HG03039 (cell line): ENCODE data around the gene ITPR2.
"Not testable (repeated sequence)": the region's sequence is repeated elsewhere in the genome, so short reads cannot be mapped to it uniquely, and the experiment has no call there.

Experiments
- ATAC-seq: cut with Tn5 transposase; IDR thresholded peaks from one replicate; pipeline ENCODE4 v1.9.1; 2021; ENCODE audit warnings: mild to moderate bottlenecking, moderate library complexity; ENCODE audit not compliant: unreplicated experiment

ITPR2 gene

DNA sequence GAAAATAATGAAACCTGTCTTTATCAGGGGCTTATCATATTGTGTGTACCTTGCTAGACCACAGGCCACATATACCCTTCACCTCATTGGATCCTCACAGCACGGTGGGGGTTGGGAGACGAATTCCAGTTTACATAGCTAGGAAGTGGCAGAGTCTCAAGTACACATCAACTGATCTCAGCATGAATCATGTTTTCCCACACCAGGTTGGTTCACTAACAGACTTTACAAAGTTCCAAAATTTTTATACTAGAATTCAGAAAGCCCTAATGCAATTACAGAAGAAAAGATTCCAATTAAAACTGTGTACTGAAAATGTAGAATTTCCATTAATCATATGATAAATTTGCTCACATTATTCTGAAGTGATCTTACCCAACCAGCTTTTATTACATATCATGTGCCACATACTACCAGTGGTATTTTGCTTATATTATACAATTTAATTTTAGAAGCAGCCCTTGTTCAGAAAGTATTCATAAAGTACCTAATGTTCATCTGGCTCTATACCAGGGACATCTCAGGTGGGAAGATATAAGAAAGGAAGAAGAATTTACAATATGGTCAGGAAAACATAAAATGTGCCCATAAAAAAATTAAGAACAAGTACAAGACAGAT, 196.2 kb downstream of the ITPR2 start:
- ATAC-seq, result no peak

DNA sequence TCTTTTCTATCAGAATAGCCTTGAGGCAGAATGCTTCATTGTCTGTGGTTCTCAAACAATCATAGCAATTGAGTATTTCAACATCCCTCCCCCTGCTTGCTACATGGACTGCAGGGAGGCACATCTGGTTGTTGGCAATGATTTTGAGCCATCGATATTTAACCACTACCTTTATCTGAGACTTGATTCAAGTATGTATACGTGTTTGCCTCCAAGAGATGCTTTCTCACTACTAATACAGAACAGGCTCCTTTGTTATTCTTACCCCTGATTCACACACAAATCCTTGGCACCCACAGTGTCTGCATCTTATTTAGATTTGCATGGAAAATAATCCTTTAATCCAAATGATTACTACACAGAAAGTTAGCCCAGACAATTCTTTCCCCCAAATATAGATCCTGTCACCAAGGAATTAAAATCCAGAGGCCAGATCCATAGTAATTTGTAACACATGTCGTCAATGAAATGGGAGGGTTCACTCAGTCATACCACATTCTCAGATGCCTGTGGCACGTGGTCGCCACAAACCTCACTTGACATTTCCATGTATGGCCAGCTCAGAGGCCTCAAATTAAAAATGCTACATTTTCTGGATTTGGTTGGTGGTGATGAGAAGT, 199.3 kb downstream of the ITPR2 start:
- ATAC-seq, result no peak

- ATAC-seq, result no peak
Measured at GRCh38 chr12:26632756-26633155, 200.2 kb downstream of the ITPR2 start.

- no peak for ATAC-seq
Measured at GRCh38 chr12:26631846-26632245, 201.1 kb downstream of the ITPR2 start.

- no peak for ATAC-seq
Measured at GRCh38 chr12:26630546-26631027, 202.4 kb downstream of the ITPR2 start.

DNA sequence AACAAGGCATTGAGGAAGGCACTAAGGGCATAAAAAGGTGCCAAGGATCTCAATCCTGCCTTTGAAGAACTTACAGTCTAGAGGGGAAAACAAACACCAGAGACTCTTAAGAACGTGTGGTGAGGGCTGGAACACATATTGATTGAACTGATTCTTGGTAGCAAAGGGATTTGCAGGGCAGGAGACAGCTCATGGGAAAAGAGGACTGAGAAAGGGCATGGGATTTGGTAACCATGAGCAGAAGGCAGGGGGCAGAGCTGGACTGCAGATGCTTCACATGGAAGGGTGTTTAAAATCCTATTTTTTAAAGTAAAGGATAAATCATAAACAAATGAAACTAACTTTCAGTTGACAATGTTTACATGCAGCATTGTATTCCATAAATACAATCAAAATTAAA, 203.1 kb downstream of the ITPR2 start:
- no peak for ATAC-seq

DNA sequence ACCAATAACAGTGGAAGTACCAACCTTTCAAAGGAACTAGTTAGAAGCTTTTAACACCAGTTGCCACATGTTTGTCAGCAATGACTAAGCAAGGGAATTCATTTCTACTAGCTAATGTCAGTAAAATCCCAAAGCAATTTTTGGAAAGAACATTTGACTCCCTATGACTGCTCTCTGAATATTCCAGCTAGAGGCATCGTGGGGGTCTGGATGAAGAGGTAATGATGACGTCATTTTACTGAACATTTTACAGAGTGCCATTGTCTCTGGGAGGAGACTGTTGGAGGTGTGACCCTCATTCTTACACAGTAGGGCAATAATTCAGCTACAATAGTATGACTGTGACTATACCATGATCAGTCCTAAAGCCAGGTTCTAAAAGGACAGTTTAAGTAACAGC, 204.8 kb downstream of the ITPR2 start:
- no peak for ATAC-seq

GRCh38 chr12:26627335-26627734, 205.7 kb downstream of the ITPR2 start:
- ATAC-seq, result no peak

GRCh38 chr12:26623136-26623535, 209.9 kb downstream of the ITPR2 start:
- ATAC-seq, result no peak

GRCh38 chr12:26622601-26623000, 210.4 kb downstream of the ITPR2 start:
- ATAC-seq, result no peak

DNA sequence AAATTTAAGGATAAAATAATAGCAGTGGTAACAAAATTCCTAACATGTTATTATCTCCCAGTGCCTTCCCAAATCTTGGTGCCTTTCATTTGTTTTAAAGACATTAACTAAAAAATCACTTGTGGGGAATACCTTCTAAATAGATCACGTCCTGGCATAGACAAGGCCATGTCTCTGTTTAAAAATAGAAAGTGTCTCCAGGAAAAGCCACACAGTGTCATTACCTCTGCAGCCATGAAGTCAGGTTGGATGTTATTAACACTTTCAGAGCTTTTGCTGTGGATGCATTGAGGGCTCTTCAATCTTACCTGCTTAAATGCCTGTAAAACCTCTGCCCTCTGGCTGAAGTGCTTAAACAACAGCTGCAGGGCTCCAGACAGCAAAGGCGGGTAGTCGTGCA, 211.1 kb downstream of the ITPR2 start:
- ATAC-seq, result no peak

DNA sequence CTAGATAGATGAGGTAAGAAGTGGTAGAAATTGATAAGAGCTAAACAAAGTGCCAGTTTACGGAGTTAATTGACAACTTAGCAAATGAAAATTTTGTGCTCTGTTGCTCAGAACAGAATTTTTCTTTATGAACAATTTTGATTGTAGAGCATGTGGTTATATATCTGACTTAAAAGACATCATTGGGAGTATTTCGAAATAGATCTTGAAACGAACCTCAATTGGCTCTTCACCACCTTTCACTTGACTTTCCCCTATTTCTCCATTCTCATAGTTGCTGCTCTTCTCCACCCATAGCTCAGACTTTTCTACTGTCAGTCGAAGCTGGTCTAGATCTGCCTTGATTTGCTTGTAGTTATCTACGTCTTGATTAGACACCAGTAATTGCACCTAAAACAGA, 212.1 kb downstream of the ITPR2 start:
- no peak for ATAC-seq

DNA sequence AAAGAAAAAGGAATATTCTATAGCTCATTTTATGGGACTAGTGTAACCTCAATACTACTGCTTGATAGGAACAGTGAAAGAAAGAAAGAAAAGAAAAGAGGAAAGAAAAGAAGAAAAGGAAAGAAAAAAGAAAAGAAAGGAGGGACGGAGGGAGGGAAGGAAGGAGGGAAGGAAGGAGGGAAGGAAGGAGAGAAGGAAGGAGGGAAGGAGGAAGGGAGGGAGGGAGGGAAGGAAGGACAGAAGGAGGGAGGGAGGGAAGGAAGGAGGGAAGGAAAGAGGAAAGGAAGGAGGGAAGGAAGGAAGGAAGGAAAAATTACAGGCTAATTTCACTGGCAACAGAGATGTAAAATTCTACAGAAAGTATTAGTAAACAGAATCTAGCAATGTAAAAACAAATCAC, 215.5 kb downstream of the ITPR2 start:
- ATAC-seq, result no peak

DNA sequence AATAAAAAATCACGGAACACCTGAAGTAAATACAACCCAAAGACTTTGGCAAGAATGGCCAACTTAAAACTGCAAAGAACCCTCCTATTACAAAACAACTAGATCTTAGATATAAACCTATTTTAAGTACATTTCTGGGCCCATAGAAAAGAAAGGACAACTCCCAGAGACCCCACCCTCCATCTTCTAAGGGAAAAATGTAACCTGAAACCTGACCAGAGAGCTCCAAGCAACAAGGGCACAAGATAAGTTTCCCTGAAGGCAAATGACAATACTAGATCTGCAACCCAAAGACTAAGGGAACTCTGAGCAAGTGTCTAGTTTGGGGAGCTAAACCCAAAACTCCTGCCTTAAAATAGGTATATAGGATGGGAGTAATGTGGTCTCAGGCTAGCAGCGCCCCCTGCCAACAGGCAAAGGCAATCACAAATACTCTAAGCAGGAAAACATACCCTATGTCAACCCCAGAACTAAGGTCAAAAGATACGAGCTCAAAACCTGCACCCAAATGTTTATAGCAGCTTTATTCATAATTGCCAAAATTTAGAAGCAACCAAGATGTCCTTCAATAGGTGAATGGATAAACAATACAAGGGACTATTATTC, 218.9 kb downstream of the ITPR2 start:
- ATAC-seq, result no peak

DNA sequence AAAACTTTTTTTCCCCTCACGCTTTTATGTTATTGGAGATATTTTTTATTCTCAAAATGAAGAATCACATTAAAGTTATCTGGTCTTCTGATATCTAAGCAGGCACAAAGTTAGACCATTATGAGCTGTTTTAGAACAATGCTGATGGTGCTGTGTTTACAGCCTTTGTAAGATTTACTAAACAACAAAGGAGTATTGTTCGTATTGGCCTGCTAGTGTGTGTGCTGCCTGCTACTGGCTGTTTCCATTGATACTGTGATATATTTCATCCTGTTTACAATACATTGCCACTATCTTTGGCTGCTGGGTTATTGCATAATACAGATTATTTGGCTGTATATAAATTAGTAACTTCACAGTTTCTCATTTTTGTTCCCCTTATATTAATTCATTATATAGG, 220.8 kb downstream of the ITPR2 start:
- no peak for ATAC-seq

- no peak for ATAC-seq
Measured at GRCh38 chr12:26611598-26611997, 221.4 kb downstream of the ITPR2 start.

- ATAC-seq, result no peak
Measured at GRCh38 chr12:26610774-26611173, 222.2 kb downstream of the ITPR2 start.

DNA sequence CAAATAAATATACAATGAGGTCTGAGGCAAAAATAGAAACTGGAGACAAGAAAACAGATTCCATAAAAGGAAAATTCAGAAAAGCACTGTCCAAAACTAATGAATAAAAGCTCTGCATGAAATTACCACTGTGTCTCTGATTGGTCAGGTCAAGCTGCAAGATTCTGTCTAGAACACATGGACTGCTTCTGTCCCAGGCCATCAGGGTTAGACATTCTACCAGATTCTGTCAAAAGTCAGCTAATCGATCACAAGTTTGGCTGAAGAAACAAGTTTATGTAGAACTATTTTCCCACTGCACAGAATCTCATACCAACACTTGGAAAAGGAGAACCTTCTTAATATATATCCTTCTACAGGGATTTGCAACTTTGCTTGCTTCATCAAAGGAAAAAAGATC, 223.0 kb downstream of the ITPR2 start:
- no peak for ATAC-seq

GRCh38 chr12:26608706-26609105, 224.3 kb downstream of the ITPR2 start:
- no peak for ATAC-seq

DNA sequence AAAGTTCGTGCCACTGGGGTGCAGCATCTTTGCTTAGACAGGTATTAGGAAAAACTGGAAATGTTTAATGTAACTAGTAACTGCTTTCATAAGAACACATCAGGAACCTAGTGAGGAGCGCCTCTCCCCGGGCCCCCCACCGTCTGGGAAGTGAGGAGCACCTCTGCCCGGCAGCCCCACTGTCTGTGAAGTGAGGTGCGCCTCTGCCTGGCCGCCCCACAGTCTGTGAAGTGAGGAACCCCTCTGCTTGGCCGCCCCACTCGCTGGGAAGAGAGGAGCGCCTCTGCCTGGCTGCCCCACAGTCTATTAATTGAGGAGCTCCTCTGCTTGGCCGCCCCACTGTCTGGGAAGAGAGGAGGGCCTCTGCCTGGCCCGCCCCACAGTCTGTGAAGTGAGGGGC, 224.7 kb downstream of the ITPR2 start:
- ATAC-seq, result no peak

DNA sequence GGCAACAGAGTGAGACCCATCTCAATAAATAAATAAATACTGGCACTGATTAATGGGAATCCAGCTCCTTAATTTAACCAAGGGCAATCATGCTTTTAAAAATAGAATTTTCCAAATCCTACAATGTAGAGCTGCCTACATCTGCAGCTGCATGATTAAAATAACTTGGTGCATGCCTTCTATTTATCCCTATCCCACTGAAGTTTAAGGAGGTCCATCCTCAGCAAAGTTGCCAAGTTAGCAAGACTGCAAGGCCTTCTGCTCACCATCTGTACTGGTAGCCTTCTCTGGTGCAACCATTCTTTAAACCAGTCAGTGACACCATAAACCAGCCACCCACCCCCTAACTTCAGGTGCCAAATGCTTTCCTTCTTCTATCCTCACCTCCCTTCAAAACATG, 226.1 kb downstream of the ITPR2 start:
- ATAC-seq, result no peak

DNA sequence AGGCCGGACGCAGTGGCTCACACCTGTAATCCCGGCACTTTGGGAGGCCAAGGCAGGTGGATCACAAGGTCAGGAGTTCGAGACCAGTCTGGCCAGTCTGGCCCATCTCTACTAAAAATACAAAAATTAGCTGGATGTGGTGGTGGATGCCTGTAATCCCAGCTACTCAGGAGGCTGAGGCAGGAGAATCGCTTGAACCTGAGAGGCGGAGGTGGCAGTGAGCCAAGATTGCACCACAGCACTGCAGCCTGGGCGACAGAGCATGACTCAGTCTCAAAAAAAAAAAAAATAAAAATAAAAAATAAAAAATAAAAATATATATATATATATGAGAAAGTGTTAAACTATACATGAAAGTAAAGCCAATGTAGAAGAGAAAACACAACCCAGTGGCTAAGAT, 228.2 kb downstream of the ITPR2 start:
- not testable (repeated sequence) for ATAC-seq
